Measurements from ENCODE around the gene SELENOP.

DNA sequence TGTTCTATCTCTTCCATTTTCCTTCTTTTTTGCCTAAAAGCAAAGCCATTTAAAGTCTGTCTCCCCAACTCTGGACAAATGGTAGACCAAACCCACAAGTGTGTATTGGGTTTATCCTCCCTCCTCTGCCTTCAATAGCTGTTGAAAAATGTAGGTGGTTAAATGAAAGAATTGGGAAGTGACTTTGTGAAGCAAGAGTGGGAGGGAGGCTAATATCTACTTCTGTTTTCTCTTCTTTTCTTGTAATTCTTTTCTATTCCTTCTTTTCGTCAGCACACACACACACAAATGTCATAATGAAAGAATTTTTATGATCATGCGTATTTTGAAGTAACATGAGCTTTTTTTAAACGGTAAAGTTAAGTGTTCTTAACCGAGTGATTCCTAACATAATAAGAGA lies 51.3 kb downstream of the SELENOP start:
- TF ChIP-seq ZBTB17 (CRISPR knock-in tag; IDR thresholded peaks at IDR 0.05) (no peak), TAF1 (IDR thresholded peaks at IDR 0.05; ENCODE audit: control insufficient read depth, extremely low read depth, insufficient read depth, low read length, severe bottlenecking) (no peak), JUNB (CRISPR knock-in tag; conservative IDR thresholded peaks at IDR 0.05) (no peak), ZNF384 (IDR thresholded peaks at IDR 0.05; ENCODE audit: low read depth, low read length) (no peak), NFIX (CRISPR knock-in tag; IDR thresholded peaks at IDR 0.05; ENCODE audit: low read depth) (no peak), ZNF444 (CRISPR knock-in tag; IDR thresholded peaks at IDR 0.05) (no peak), POU5F1 (IDR thresholded peaks at IDR 0.05; ENCODE audit: borderline replicate concordance, low read depth, low read length, partially characterized antibody) (no peak)
- TF ChIP-seq, protein P1, sequence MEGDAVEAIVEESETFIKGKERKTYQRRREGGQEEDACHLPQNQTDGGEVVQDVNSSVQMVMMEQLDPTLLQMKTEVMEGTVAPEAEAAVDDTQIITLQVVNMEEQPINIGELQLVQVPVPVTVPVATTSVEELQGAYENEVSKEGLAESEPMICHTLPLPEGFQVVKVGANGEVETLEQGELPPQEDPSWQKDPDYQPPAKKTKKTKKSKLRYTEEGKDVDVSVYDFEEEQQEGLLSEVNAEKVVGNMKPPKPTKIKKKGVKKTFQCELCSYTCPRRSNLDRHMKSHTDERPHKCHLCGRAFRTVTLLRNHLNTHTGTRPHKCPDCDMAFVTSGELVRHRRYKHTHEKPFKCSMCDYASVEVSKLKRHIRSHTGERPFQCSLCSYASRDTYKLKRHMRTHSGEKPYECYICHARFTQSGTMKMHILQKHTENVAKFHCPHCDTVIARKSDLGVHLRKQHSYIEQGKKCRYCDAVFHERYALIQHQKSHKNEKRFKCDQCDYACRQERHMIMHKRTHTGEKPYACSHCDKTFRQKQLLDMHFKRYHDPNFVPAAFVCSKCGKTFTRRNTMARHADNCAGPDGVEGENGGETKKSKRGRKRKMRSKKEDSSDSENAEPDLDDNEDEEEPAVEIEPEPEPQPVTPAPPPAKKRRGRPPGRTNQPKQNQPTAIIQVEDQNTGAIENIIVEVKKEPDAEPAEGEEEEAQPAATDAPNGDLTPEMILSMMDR (IDR thresholded peaks at IDR 0.05 in 2 of 3, conservative IDR thresholded peaks at IDR 0.05 in 1 of 3; ENCODE audit: insufficient read depth in 2 of 3, low read depth in 1 of 3, low read length in 3 of 3), result no peak

Data from K562 (cell line).